GM21529 (cell line): ENCODE data around the gene PPFIA2.
"Not testable (repeated sequence)": the region's sequence is repeated elsewhere in the genome, so short reads cannot be mapped to it uniquely, and the experiment has no call there.

Experiments used
- ATAC-seq: cut with Tn5 transposase; IDR thresholded peaks from one replicate; pipeline ENCODE4 v1.9.1; 2021; ENCODE audit not compliant: unreplicated experiment

The PPFIA2 gene

GRCh38 chr12:81216739-81217138 lies 542.4 kb downstream of the PPFIA2 start:
- ATAC-seq, result no peak

GRCh38 chr12:81212996-81213696 lies 546.0 kb downstream of the PPFIA2 start:
- no peak for ATAC-seq

- ATAC-seq, result no peak
These were observed 547.8 kb downstream of the PPFIA2 start for GRCh38 chr12:81211306-81211705.

GRCh38 chr12:81209772-81210225 lies 549.4 kb downstream of the PPFIA2 start:
- ATAC-seq, result not testable (repeated sequence)

- ATAC-seq, result no peak
These were observed 550.1 kb downstream of the PPFIA2 start for GRCh38 chr12:81209012-81209411.

GRCh38 chr12:81208187-81208911 lies 550.8 kb downstream of the PPFIA2 start:
- ATAC-seq, result no peak
